GM12892 (cell line): ENCODE results near the gene RNASEL.
A peak's percentile ranks its signal among the peaks of the same experiment; 100 is the strongest.

ENCODE experiments used
- DNase-seq: peaks from one replicate; pipeline ENCODE4 v3.0.0; 2011; ENCODE audit not compliant: insufficient read length
- FAIRE-seq: peaks from 2 replicates; lab custom pipeline; 2011; peaks lifted over from hg19 to GRCh38; lab: Jason Lieb, UNC
- POLR2A ChIP-seq: IDR thresholded peaks from 2 replicates; pipeline ENCODE4 v1.6.1; 2011; ENCODE audit warnings: low read depth, low read length, control low read depth
- POLR2AphosphoS5 ChIP-seq: IDR thresholded peaks from 2 replicates; pipeline ENCODE4 v1.6.1; 2011; ENCODE audit warnings: low read depth, low read length, control low read depth
- TAF1 ChIP-seq: IDR thresholded peaks from 2 replicates; pipeline ENCODE4 v1.6.1; 2011; ENCODE audit warnings: low read depth, mild to moderate bottlenecking, control low read depth, low read length, borderline replicate concordance

The RNASEL gene

GRCh38 chr1:182629499-182630096 lies 40.5 kb upstream of the RNASEL start:
- DNase-seq (no peak), FAIRE-seq (peak; percentile 40)
- TF ChIP-seq POLR2AphosphoS5: no peak
- no peak for TF ChIP-seq POLR2A
- no peak for TF ChIP-seq TAF1

DNA sequence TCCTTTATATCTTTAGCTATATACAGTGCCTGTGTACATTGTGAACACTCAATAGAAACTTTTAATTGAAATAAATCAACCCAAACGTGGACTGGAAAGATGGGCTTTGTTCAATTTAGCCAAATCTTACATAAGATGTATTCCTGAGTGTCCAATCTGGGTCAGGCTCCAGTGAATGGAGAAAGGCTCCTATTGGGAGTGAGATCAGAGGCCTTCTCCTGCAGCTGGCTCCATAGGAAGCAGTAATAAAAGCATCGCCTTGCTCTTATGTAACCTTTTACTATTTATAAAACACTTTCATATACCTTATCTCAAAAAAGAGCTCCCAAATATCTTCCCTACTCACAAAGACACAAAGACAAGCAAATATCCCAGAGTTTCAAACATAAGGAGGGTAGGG lies 40.0 kb upstream of the RNASEL start:
- no peak for TF ChIP-seq POLR2A
- TF ChIP-seq POLR2AphosphoS5: no peak
- TF ChIP-seq TAF1: no peak
- FAIRE-seq (no peak), DNase-seq (no peak)

- TF ChIP-seq POLR2A (no peak), TAF1 (no peak), POLR2AphosphoS5 (no peak)
- FAIRE-seq (no peak), DNase-seq (no peak)
Observed at GRCh38 chr1:182628657-182629056, 39.6 kb upstream of the RNASEL start.

DNA sequence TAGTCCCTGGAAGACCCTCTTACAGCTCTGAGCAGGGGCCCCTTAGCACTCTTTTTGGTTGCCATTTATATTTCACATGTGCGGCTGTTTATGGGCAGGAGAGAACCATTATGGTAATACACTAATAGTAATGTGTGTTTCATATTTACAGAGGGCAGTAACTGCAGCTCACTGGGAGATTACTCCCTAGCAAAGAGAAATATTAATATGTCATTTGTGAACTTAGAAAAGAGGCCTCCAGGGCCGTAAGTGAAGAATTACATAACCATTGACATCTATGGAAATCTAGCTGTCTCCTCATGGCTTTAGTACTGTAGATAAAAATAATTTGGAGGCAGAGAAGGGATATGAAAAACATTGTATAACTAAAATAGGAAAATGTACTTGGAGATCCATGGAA lies 38.6 kb upstream of the RNASEL start:
- DNase-seq (no peak), FAIRE-seq (no peak)
- TF ChIP-seq TAF1 (no peak), POLR2A (no peak), POLR2AphosphoS5 (no peak)

DNA sequence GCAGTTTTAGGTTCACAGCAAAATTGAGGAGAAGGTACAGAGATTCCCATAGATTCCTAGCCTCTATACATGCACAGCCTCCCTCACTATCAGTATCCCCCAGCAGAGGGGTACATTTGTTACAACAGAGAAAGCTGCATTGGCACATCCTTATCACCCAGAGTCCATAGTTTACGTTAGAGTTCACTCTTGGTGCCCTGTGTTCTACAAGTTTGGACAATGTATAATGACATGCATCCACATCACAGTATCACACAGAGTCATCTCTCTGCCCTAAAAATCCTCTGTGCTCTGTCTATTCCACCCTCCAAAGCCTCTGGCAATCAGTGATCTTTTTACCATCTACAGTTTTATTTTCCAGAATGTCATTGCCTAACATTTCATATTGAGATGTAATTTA lies 37.5 kb upstream of the RNASEL start:
- TF ChIP-seq POLR2A (no peak), TAF1 (no peak), POLR2AphosphoS5 (no peak)
- no peak for DNase-seq
- FAIRE-seq: no peak

DNA sequence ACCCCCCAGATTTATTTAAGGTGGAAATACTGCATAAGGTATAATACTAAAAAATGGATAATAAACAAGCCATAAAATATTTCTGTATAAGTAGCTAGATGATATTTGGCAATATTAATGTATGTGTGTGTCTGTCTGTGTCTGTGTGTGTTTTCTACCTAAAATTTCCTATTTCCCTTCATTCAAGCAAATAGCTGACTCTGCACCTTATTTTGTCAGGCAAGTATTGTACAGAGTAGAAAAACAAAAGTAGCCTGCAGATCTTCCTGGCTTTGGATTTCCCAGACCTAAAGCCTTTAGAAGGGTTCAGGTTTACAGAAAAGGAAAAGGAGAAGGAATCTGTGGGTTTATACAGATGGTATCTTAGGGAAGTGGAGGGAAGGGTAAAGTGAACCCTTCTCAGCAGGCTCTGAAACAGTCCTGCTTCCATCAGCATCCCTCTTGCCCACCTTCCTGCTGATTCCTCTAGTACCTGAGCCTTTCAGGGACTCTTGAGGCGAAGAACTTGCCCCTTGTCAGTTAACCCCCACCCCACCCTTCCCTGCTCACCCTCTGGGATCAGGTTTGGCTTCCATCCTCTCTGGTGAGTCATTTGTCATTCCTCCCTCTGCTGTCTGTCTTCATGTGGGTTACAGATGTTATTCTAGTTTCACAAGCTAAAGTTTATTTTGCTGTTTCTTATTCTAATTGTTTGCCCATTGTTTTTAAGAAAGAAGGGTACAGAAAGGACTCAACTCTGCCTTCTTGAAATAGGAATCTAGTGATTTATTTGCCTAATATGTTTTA lies 36.9 kb upstream of the RNASEL start:
- DNase-seq (no peak), FAIRE-seq (no peak)
- TF ChIP-seq POLR2AphosphoS5: no peak
- TF ChIP-seq POLR2A: no peak
- no peak for TF ChIP-seq TAF1

GRCh38 chr1:182625024-182625423 lies 36.0 kb upstream of the RNASEL start:
- no peak for TF ChIP-seq POLR2A
- TF ChIP-seq TAF1: no peak
- TF ChIP-seq POLR2AphosphoS5: no peak
- no peak for FAIRE-seq
- no peak for DNase-seq

GRCh38 chr1:182624577-182624976 lies 35.5 kb upstream of the RNASEL start:
- no peak for DNase-seq
- FAIRE-seq: no peak
- no peak for TF ChIP-seq TAF1
- TF ChIP-seq POLR2A: no peak
- TF ChIP-seq POLR2AphosphoS5: no peak

GRCh38 chr1:182622901-182623528 lies 34.0 kb upstream of the RNASEL start:
- TF ChIP-seq TAF1 (peak; percentile 43; the same call in 1 of the 2 replicates), POLR2A (peak; percentile 27; the same call in 1 of the 2 replicates), POLR2AphosphoS5 (peak; percentile 48; the same call in 1 of the 2 replicates)
- no peak for DNase-seq
- peak; percentile 95 for FAIRE-seq

DNA sequence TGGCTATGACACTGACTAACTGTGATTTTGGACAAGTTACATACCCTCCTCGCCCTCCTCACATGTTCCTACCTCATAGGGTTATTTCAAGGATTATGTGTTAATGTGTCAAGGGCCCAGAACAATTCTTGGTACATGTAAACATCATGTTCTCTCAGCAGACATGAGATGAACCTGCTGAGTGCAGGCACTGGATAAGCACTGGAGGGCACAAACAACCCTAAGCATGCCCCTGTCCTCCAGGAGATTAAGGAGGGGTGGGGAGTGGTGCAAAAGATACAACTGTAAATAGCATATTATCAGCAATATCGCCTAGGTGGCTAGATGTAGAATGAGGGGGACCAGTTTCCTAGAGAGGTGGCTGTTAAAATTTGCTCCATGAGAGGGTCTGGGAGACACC lies 32.9 kb upstream of the RNASEL start:
- peak; percentile 67 for FAIRE-seq
- TF ChIP-seq TAF1: no peak
- no peak for TF ChIP-seq POLR2A
- no peak for TF ChIP-seq POLR2AphosphoS5

GRCh38 chr1:182620924-182621585 lies 32.0 kb upstream of the RNASEL start:
- DNase-seq: no peak
- no peak for FAIRE-seq
- TF ChIP-seq TAF1: no peak
- TF ChIP-seq POLR2A: no peak
- no peak for TF ChIP-seq POLR2AphosphoS5

More for the DNA sequence above, 32.9 kb upstream of the RNASEL start:
- no peak for DNase-seq

DNA sequence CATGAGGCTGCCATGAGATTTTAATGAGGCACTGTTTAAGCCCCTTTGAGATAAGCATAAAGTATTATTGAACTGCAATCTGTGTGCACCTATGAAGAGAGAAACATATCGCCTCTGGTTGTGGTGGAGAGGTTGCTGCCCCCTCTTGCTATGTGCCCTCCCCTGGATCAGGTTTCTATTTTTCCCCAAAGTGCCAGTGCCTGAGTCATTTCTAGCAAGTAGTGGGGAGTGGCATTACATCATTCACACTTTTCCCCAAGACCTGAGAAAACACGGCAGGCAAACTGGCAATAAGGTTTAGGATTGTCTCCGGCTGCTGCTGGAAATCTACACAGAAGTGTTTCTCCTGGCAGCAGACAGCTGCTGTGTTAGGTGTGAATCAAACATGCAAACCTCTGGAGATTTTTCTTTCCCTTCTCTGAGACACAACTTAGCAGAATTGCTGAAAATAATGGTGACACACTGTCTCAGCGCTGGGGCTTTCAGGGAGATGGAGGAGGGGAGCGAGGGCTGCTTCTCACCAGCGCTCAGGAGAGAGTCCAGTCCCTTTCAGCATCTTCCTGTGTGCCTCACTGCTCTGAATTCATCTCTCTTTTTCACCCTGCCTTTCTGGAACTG lies 28.8 kb upstream of the RNASEL start:
- TF ChIP-seq POLR2AphosphoS5: no peak
- TF ChIP-seq POLR2A: no peak
- TF ChIP-seq TAF1: no peak
- DNase-seq: no peak
- FAIRE-seq: no peak
